Inflammatory macrophage (primary cell): ENCODE measurements around the gene UTP15.

ENCODE experiments used
- DNase-seq, 2 donors: peaks; one replicate each; pipeline ENCODE4 v3.0.0-alpha.2; 2020 to 2022

The UTP15 gene

GRCh38 chr5:73623901-73624404 lies 58.4 kb downstream of the UTP15 start:
- DNase-seq, result no peak

GRCh38 chr5:73624888-73625287 lies 59.3 kb downstream of the UTP15 start:
- no peak for DNase-seq

- DNase-seq, result peak in 1 of 2 donors; percentile 2
Measured at GRCh38 chr5:73625372-73625943, 59.9 kb downstream of the UTP15 start.

GRCh38 chr5:73625944-73626811 lies 60.6 kb downstream of the UTP15 start, which contains the start of gene ARHGEF28:
TSS of gene ARHGEF28 (plus strand) at chr5:73626196. CDS start at chr5:73684852, 58,656 bp downstream.
- peak; percentile 10 to 37 for DNase-seq

- no peak for DNase-seq
Measured at GRCh38 chr5:73626814-73627313, 61.3 kb downstream of the UTP15 start.

GRCh38 chr5:73629456-73629855 lies 63.9 kb downstream of the UTP15 start:
- DNase-seq, result no peak

- DNase-seq, result no peak
Measured at GRCh38 chr5:73630765-73631164, 65.2 kb downstream of the UTP15 start.

- no peak for DNase-seq
Measured at GRCh38 chr5:73631500-73631899, 66.0 kb downstream of the UTP15 start.
